ENCODE results near the gene ITGB7.

The ITGB7 gene

DNA sequence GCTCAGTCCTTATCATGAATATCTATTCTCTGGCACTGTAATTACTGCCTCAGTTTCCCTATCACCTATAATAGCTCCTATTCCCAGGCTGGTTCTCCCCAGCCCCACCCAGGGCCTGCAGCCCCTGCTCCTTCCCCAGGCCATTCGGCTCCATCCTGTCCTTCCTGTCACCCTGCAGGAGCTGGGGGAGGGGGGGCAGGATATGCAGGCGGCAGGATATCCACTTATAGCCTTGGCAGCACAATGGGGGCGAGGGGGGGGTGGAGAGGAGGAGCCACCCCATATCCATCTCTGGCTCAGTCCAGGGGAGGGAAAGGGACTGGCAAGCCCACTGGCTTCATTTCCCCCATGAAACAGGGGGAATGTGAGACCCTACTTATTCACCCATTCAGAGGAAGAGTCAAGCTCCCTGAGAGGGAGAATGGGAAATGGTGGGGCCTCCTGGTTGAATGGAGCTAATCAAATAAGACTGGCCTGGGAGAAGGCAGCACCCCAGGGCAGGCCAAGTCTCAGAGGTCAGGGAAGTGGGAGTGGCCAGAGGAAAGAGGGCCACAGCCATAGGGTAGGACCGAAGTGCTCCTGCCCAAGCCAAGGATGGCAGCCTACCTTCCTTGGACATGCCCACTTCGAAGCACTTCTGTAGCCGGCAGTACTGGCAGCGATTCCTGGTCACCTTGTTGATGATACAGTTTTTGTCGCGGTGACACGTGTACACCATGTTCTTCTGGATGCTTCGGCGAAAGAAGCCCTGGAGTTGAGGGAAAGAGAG lies 7.8 kb upstream of the ITGB7 start:
- TF ChIP-seq CEBPB (IDR thresholded peaks at IDR 0.05) (no peak), EGR1 (IDR thresholded peaks at IDR 0.05) (no peak), TAF1 (IDR thresholded peaks at IDR 0.05; ENCODE audit: low read depth) (no peak), TEAD4 (IDR thresholded peaks at IDR 0.05) (no peak), TCF12 (IDR thresholded peaks at IDR 0.05; ENCODE audit: low read depth) (no peak), REST (IDR thresholded peaks at IDR 0.05; ENCODE audit: low read depth) (no peak), ZBTB7A (IDR thresholded peaks at IDR 0.05; ENCODE audit: low read depth) (no peak)
- TF ChIP-seq, protein P1, sequence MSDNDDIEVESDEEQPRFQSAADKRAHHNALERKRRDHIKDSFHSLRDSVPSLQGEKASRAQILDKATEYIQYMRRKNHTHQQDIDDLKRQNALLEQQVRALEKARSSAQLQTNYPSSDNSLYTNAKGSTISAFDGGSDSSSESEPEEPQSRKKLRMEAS (IDR thresholded peaks at IDR 0.05) = no peak
- TF ChIP-seq, protein P2, sequence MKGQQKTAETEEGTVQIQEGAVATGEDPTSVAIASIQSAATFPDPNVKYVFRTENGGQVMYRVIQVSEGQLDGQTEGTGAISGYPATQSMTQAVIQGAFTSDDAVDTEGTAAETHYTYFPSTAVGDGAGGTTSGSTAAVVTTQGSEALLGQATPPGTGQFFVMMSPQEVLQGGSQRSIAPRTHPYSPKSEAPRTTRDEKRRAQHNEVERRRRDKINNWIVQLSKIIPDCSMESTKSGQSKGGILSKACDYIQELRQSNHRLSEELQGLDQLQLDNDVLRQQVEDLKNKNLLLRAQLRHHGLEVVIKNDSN (IDR thresholded peaks at IDR 0.05) = no peak

- TF ChIP-seq TAF1 (IDR thresholded peaks at IDR 0.05; ENCODE audit: low read depth) (no peak), TCF12 (IDR thresholded peaks at IDR 0.05; ENCODE audit: low read depth) (no peak), CREB1 (IDR thresholded peaks at IDR 0.05; ENCODE audit: low read depth) (no peak), REST (IDR thresholded peaks at IDR 0.05; ENCODE audit: low read depth) (no peak), NFIC (IDR thresholded peaks at IDR 0.05) (no peak), RAD21 (IDR thresholded peaks at IDR 0.05; ENCODE audit: low read depth) (no peak), EGR1 (IDR thresholded peaks at IDR 0.05) (no peak), CEBPB (IDR thresholded peaks at IDR 0.05) (no peak), ZBTB7A (IDR thresholded peaks at IDR 0.05; ENCODE audit: low read depth) (no peak)
- TF ChIP-seq, protein P1 (IDR thresholded peaks at IDR 0.05) = no peak
Observed at GRCh38 chr12:53214221-53214620, 7.2 kb upstream of the ITGB7 start.

- peak; percentile 59; the same call in 1 of the 2 replicates for TF ChIP-seq YY1 (IDR thresholded peaks at IDR 0.05; ENCODE audit: low read depth)
- peak; percentile 100 for TF ChIP-seq RAD21 (IDR thresholded peaks at IDR 0.05; ENCODE audit: low read depth)
- TF ChIP-seq CEBPB (IDR thresholded peaks at IDR 0.05) = no peak
- TF ChIP-seq ZBTB7A (IDR thresholded peaks at IDR 0.05; ENCODE audit: low read depth) = peak; percentile 92
Observed at GRCh38 chr12:53213348-53213747, 6.3 kb upstream of the ITGB7 start.

DNA sequence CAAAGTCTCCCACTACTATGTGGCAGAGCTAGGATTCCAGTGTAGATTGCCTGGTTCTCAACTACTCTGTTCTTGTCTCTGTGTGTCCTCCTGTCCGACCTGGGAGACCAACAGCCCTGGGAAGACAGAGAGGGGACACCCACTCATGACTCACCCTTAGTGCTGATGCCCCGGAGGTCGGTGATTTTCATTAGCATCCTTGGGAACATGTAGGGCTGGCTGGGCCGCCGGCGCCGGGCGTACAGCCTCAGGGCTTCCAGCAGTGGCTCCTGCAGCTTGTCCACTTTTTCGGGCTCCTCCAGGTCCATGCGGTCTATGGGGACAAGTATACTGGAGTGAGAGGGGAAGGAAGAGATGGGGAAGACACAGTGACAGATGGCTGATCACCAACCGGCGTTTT lies 5.9 kb upstream of the ITGB7 start:
- TF ChIP-seq CEBPB (IDR thresholded peaks at IDR 0.05) (no peak), TCF12 (IDR thresholded peaks at IDR 0.05; ENCODE audit: low read depth) (no peak), REST (IDR thresholded peaks at IDR 0.05; ENCODE audit: low read depth) (no peak), NFIC (IDR thresholded peaks at IDR 0.05) (no peak), TEAD4 (IDR thresholded peaks at IDR 0.05) (no peak), TAF1 (IDR thresholded peaks at IDR 0.05; ENCODE audit: low read depth) (no peak), ZBTB7A (IDR thresholded peaks at IDR 0.05; ENCODE audit: low read depth) (no peak), CREB1 (IDR thresholded peaks at IDR 0.05; ENCODE audit: low read depth) (no peak)
- TF ChIP-seq, protein P1 (IDR thresholded peaks at IDR 0.05) = no peak
